ENCODE data around the gene TAF5L.

GRCh38 chr1:229642970-229643369 lies 17.0 kb upstream of the TAF5L start:
- TF ChIP-seq POLR2A (IDR thresholded peaks at IDR 0.05) (no peak), CTCF (IDR thresholded peaks at IDR 0.05) (no peak)
